AG20443 (cell line): ENCODE results near the gene ZBTB32.

Experiments used
- DNase-seq: peaks from one replicate; pipeline ENCODE4 v3.0.0; 2012; ENCODE audit warnings: low spot score, mixed read lengths

ZBTB32 gene

GRCh38 chr19:35752746-35753350 lies 48.5 kb downstream of the ZBTB32 start:
- DNase-seq, result no peak

GRCh38 chr19:35753634-35754369 lies 49.4 kb downstream of the ZBTB32 start:
- DNase-seq, result no peak

GRCh38 chr19:35754370-35755130 lies 50.2 kb downstream of the ZBTB32 start:
- DNase-seq, result no peak

- DNase-seq, result no peak
These were observed 50.8 kb downstream of the ZBTB32 start for GRCh38 chr19:35755131-35755549.

GRCh38 chr19:35755550-35756376 lies 51.4 kb downstream of the ZBTB32 start:
- peak; percentile 77 for DNase-seq

GRCh38 chr19:35756377-35757230 lies 52.2 kb downstream of the ZBTB32 start, which contains the start of gene HSPB6:
Gene HSPB6 (minus strand): TSS chr19:35757029. CDS start chr19:35757008, 21 bp downstream.
- DNase-seq, result peak; percentile 35

- DNase-seq, result peak; percentile 67
These were observed 52.9 kb downstream of the ZBTB32 start for GRCh38 chr19:35757231-35757748.

GRCh38 chr19:35757749-35758608 lies 53.6 kb downstream of the ZBTB32 start, which contains the start of gene PROSER3:
Gene PROSER3 (plus strand): TSS chr19:35758176. CDS start chr19:35758216, 40 bp downstream.
- peak; percentile 97 for DNase-seq

- peak; percentile 2 for DNase-seq
These were observed 55.3 kb downstream of the ZBTB32 start for GRCh38 chr19:35759697-35760096.

GRCh38 chr19:35760711-35761349 lies 56.5 kb downstream of the ZBTB32 start:
- no peak for DNase-seq

GRCh38 chr19:35764432-35765315 lies 60.3 kb downstream of the ZBTB32 start:
- DNase-seq, result no peak
